ENCODE measurements around the gene C1QC.

C1QC gene

GRCh38 chr1:22629886-22630285 lies 13.5 kb upstream of the C1QC start:
- H3K36me3 Mint-ChIP-seq (ENCODE audit: low read depth): no peaks in the 10 kb centered on the region
- TF ChIP-seq CTCF (IDR thresholded peaks at IDR 0.05): no peak
- H3K4me3 Mint-ChIP-seq: no peak overlapping the region
- H3K9me3 Mint-ChIP-seq: no peaks in the 10 kb centered on the region
- H3K27me3 Mint-ChIP-seq (ENCODE audit: low read depth, poor library complexity): peaks cover 84% of the 10 kb centered on the region
- no peak overlapping the region for H3K27ac Mint-ChIP-seq
- no peak for DNase-seq
- no peaks in the 10 kb centered on the region for H3K4me1 Mint-ChIP-seq

- Mint-ChIP-seq H3K4me3 (no peak overlapping the region), H3K27me3 (ENCODE audit: low read depth, poor library complexity) (peaks cover 54% of the 10 kb centered on the region), H3K4me1 (no peaks in the 10 kb centered on the region), H3K36me3 (ENCODE audit: low read depth) (no peaks in the 10 kb centered on the region), H3K9me3 (no peaks in the 10 kb centered on the region), H3K27ac (no peak overlapping the region)
- no peak for DNase-seq
- TF ChIP-seq CTCF (IDR thresholded peaks at IDR 0.05): no peak
Measured at GRCh38 chr1:22633697-22634463, 9.6 kb upstream of the C1QC start.

- Mint-ChIP-seq H3K27me3 (ENCODE audit: low read depth, poor library complexity) (peaks cover 54% of the 10 kb centered on the region), H3K36me3 (ENCODE audit: low read depth) (no peaks in the 10 kb centered on the region), H3K4me3 (no peak overlapping the region), H3K9me3 (no peaks in the 10 kb centered on the region), H3K4me1 (no peaks in the 10 kb centered on the region), H3K27ac (no peak overlapping the region)
- TF ChIP-seq CTCF (IDR thresholded peaks at IDR 0.05): no peak
- DNase-seq: no peak
Measured at GRCh38 chr1:22635436-22635835, 8.0 kb upstream of the C1QC start.

- Mint-ChIP-seq H3K27me3 (ENCODE audit: low read depth, poor library complexity) (peaks cover 53% of the 10 kb centered on the region), H3K9me3 (no peaks in the 10 kb centered on the region), H3K27ac (no peak within 1 kb of the TSS), H3K4me1 (no peaks in the 10 kb centered on the region), H3K36me3 (ENCODE audit: low read depth) (no peaks in the 10 kb centered on the region), H3K4me3 (no peak within 1 kb of the TSS)
- no peak for TF ChIP-seq CTCF (IDR thresholded peaks at IDR 0.05)
- no peak for DNase-seq
Measured at GRCh38 chr1:22636353-22636752, 7.1 kb upstream of the C1QC start, which contains the start of gene C1QA. Gene C1QA (plus strand): TSS chr1:22636628. CDS start chr1:22637617, 989 bp downstream.

- Mint-ChIP-seq H3K27ac (no peak overlapping the region), H3K4me1 (no peaks in the 10 kb centered on the region), H3K27me3 (ENCODE audit: low read depth, poor library complexity) (peaks cover 52% of the 10 kb centered on the region), H3K36me3 (ENCODE audit: low read depth) (no peaks in the 10 kb centered on the region), H3K4me3 (no peak overlapping the region), H3K9me3 (no peaks in the 10 kb centered on the region)
- TF ChIP-seq CTCF (IDR thresholded peaks at IDR 0.05): no peak
- no peak for DNase-seq
Measured at GRCh38 chr1:22636927-22637326, 6.5 kb upstream of the C1QC start.

GRCh38 chr1:22637907-22638445 lies 5.5 kb upstream of the C1QC start:
- H3K4me3 Mint-ChIP-seq: no peak overlapping the region
- H3K27me3 Mint-ChIP-seq (ENCODE audit: low read depth, poor library complexity): peaks cover 44% of the 10 kb centered on the region
- no peak overlapping the region for H3K27ac Mint-ChIP-seq

More at GRCh38 chr1:22637907-22638445, 5.5 kb upstream of the C1QC start:
- no peaks in the 10 kb centered on the region for H3K9me3 Mint-ChIP-seq
- H3K36me3 Mint-ChIP-seq (ENCODE audit: low read depth): no peaks in the 10 kb centered on the region
- DNase-seq: no peak
- TF ChIP-seq CTCF (IDR thresholded peaks at IDR 0.05): no peak
- no peaks in the 10 kb centered on the region for H3K4me1 Mint-ChIP-seq
